Measurements from ENCODE around the gene CPB1. TPM values are rescaled to one million over a fixed set of nuclear protein-coding genes. Genes with fewer than 3 reads are reported as not detected.

CPB1 gene
- total and polyA plus RNA-seq, 10 of the 15 experiments (the other 5 are each of a cell fraction or from before 2014, with no cell fraction given): 4.8 TPM; not detected in 9

DNA sequence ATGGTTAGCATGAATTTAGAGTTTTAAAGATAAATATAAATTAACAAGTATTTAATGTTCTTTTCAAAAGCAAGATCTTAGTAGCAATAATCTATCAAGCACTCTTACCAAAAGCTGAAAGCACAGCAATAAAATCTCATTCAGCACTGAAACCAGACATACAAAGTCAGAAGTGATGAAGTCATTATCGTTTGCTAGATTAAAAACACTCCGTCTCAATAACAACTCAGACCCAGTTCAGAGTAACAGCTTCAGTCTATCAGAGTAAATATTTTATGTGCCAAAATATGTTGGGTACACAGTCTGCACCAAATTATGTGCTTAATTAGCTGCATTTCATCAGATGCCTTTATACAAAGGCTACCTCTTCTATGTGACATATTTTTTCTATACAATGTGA is 79.1 kb downstream of the CPB1 start:
- TF ChIP-seq, protein P1, sequence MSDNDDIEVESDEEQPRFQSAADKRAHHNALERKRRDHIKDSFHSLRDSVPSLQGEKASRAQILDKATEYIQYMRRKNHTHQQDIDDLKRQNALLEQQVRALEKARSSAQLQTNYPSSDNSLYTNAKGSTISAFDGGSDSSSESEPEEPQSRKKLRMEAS (IDR thresholded peaks at IDR 0.05; ENCODE audit: low read depth, low read length): no peak
- TF ChIP-seq KDM1A (IDR thresholded peaks at IDR 0.05; ENCODE audit: borderline replicate concordance) (no peak), ZZZ3 (IDR thresholded peaks at IDR 0.05; ENCODE audit: control insufficient read depth, insufficient read length, low read depth) (no peak), TCF3 (IDR thresholded peaks at IDR 0.05; ENCODE audit: borderline replicate concordance, insufficient read depth, low read depth, low read length) (no peak), ELK1 (IDR thresholded peaks at IDR 0.05; ENCODE audit: low read depth, low read length) (no peak), MYC (IDR thresholded peaks at IDR 0.05; ENCODE audit: insufficient read depth, insufficient read length, insufficient replicate concordance, low read length, severe bottlenecking) (no peak), FOXK2 (IDR thresholded peaks at IDR 0.05) (no peak), ASH2L (IDR thresholded peaks at IDR 0.05; ENCODE audit: borderline replicate concordance, low read depth) (no peak), PML (IDR thresholded peaks at IDR 0.05; ENCODE audit: low read length) (no peak), NFYA (IDR thresholded peaks at IDR 0.05; ENCODE audit: borderline replicate concordance, low read depth, low read length) (no peak), RFX5 (IDR thresholded peaks at IDR 0.05; ENCODE audit: low read depth, low read length) (no peak), IRF3 (IDR thresholded peaks at IDR 0.05) (no peak), SUZ12 (IDR thresholded peaks at IDR 0.05; ENCODE audit: unreplicated experiment) (no peak), CBFB (IDR thresholded peaks at IDR 0.05; ENCODE audit: low read depth) (no peak), SMC3 (IDR thresholded peaks at IDR 0.05; ENCODE audit: borderline replicate concordance, low read length) (no peak), BMI1 (IDR thresholded peaks at IDR 0.05; ENCODE audit: borderline replicate concordance) (no peak)
- TF ChIP-seq, protein P2, sequence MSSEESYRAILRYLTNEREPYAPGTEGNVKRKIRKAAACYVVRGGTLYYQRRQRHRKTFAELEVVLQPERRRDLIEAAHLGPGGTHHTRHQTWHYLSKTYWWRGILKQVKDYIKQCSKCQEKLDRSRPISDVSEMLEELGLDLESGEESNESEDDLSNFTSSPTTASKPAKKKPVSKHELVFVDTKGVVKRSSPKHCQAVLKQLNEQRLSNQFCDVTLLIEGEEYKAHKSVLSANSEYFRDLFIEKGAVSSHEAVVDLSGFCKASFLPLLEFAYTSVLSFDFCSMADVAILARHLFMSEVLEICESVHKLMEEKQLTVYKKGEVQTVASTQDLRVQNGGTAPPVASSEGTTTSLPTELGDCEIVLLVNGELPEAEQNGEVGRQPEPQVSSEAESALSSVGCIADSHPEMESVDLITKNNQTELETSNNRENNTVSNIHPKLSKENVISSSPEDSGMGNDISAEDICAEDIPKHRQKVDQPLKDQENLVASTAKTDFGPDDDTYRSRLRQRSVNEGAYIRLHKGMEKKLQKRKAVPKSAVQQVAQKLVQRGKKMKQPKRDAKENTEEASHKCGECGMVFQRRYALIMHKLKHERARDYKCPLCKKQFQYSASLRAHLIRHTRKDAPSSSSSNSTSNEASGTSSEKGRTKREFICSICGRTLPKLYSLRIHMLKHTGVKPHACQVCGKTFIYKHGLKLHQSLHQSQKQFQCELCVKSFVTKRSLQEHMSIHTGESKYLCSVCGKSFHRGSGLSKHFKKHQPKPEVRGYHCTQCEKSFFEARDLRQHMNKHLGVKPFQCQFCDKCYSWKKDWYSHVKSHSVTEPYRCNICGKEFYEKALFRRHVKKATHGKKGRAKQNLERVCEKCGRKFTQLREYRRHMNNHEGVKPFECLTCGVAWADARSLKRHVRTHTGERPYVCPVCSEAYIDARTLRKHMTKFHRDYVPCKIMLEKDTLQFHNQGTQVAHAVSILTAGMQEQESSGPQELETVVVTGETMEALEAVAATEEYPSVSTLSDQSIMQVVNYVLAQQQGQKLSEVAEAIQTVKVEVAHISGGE (CRISPR knock-in tag; IDR thresholded peaks at IDR 0.05): no peak
- Histone ChIP-seq H3K4me1 (ENCODE audit: control insufficient read depth, insufficient read depth, low read length) (no peaks in the 10 kb centered on the region), H3K27me3 (replicated peaks in 1 of 2; ENCODE audit: control insufficient read depth in 2 of 2, insufficient read depth in 2 of 2, low read length in 1 of 2) (no peaks in the 10 kb centered on the region; a peak in 1 of 4 replicates), H3K4me3 (no peak overlapping the region), H2AFZ (ENCODE audit: control insufficient read depth, low read depth, low read length) (no peak overlapping the region), H3K36me3 (ENCODE audit: control insufficient read depth in 2 of 2, insufficient read depth in 2 of 2, low read length in 1 of 2) (no peaks in the 10 kb centered on the region), H3K9ac (ENCODE audit: control insufficient read depth, insufficient read depth, low read length) (no peak overlapping the region), H3K9me3 (replicated peaks; ENCODE audit: control insufficient read depth, insufficient read depth, low read length) (no peaks in the 10 kb centered on the region), H3K27ac (ENCODE audit: control insufficient read depth, insufficient read depth) (no peak overlapping the region), H3K79me2 (ENCODE audit: control insufficient read depth, insufficient read depth, low read length) (no peaks in the 10 kb centered on the region), H4K20me1 (ENCODE audit: control insufficient read depth, insufficient read depth) (no peaks in the 10 kb centered on the region), H3K4me2 (ENCODE audit: control insufficient read depth, insufficient read depth) (no peak overlapping the region)
- ChIA-PET CTCF (interaction anchor here (1.6 kb wide), 1 partner anchor 38 kb away, joined by 4 read pairs; no protein-coding TSS in a partner anchor), RAD21 (ENCODE audit: unreplicated experiment) (no interaction called here), POLR2A (no interaction called here), SMC1A (ENCODE audit: uncharacterized antibody, unreplicated experiment) (no interaction called here)
- FAIRE-seq: no peak
- in situ Hi-C loops (cut with MboI): no loop called here
- 49% methylated on average over 2 of the region's 2 CpGs for WGBS (ENCODE audit: insufficient coverage, insufficient replicate concordance, low lambda C conversion rate, missing lambda C conversion rate)
- intact Hi-C loops (cut with micrococcal nuclease; ENCODE audit: unreplicated experiment): no loop called here
- BruUV-seq (replicated peaks): no TSS peak
- DNase-seq (ENCODE audit: low read depth, low spot score): no peak
- ATAC-seq: no peak
